K562 (cell line): Measurements from ENCODE around the gene TRIP12. TPM values are rescaled to one million over a fixed set of nuclear protein-coding genes. Genes with fewer than 3 reads are reported as not detected.

Experiments
- ATAC-seq: fragments of 200-7000 bp; cut with Tn5 transposase; 3 replicates; pipeline ENCODE4 v1.9.1; 2020; ENCODE audit warnings: moderate library complexity
- BruUV-seq: library from RNA; stranded (reverse); fragments of 400-500 nt; replicated peaks from 2 replicates; lab custom pipeline; 2021; lab: Mats Ljungman, UMichigan
- CTCF ChIA-PET: fragments of 300-600 bp; formaldehyde crosslinking; extraction: SDS; loops from one replicate; lab custom pipeline; 2021; ENCODE audit warnings: low intra/inter-chr PET ratio; lab: Yijun Ruan, JAX
- POLR2A ChIA-PET: fragments of 300-600, 350-650 bp; sonication (Branson Sonifier 250); formaldehyde crosslinking; extraction: SDS; loops from one replicate; lab custom pipeline; 2021; ENCODE audit warnings: antibody characterized with exemption, inconsistent platforms; lab: Yijun Ruan, JAX
- DNase-seq, 4 experiments: peaks; one replicate each; pipeline versions ENCODE4 v3.0.0 to v3.0.0-alpha.2; 2011 to 2018; ENCODE audit warnings: low spot score in 3 of 4, mixed read lengths in 3 of 4; ENCODE audit errors: extremely low read depth in 1 of 4
- FAIRE-seq: peaks from 2 replicates; lab custom pipeline; 2011; peaks lifted over from hg19 to GRCh38; lab: Jason Lieb, UNC
- H2AFZ ChIP-seq: 2 replicates; pipeline ENCODE4 v1.6.0; 2011; ENCODE audit warnings: low read depth, low read length, control low read depth, inconsistent platforms
- H3K27ac ChIP-seq: fragments of 200-600 bp; 3 replicates; pipeline ENCODE4 v1.8.0; 2011; ENCODE audit warnings: low read depth, mild to moderate bottlenecking, control low read depth, inconsistent platforms, low read length, moderate library complexity, mixed read lengths; ENCODE audit errors: extremely low read depth
- H3K27me3 ChIP-seq, 2 experiments: fragments of 300-600 bp in 1 of 2; 2 replicates in 1 of 2; 3 replicates in 1 of 2; pipeline versions ENCODE4 v1.6.0 to v1.8.0; 2011; ENCODE audit warnings: inconsistent platforms in 2 of 2, low read length in 2 of 2, mild to moderate bottlenecking in 1 of 2, mixed read lengths in 1 of 2, moderate library complexity in 1 of 2; ENCODE audit not compliant: control insufficient read depth in 2 of 2, insufficient read depth in 2 of 2
- H3K36me3 ChIP-seq: fragments of 300-600 bp; 3 replicates; pipeline ENCODE4 v1.8.0; 2011; ENCODE audit warnings: mild to moderate bottlenecking, low read length, inconsistent platforms; ENCODE audit not compliant: control insufficient read depth, insufficient read depth
- H3K4me1 ChIP-seq, 2 experiments: fragments of 200-600 bp in 1 of 2; replicated peaks in 1 of 2; 2 replicates in 1 of 2; 3 replicates in 1 of 2; pipeline versions ENCODE4 v1.5.1 to v1.8.0; 2011; ENCODE audit warnings: inconsistent platforms in 2 of 2, low read length in 2 of 2, mild to moderate bottlenecking in 1 of 2, mixed read lengths in 1 of 2, moderate library complexity in 1 of 2; ENCODE audit not compliant: control insufficient read depth in 2 of 2, insufficient read depth in 2 of 2
- H3K4me2 ChIP-seq: 2 replicates; pipeline ENCODE4 v1.6.1; 2011; ENCODE audit warnings: low read length, control low read depth, inconsistent platforms, mixed read lengths; ENCODE audit not compliant: insufficient read depth
- H3K4me3 ChIP-seq: fragments of 200-600 bp; sonication (generic), shearing (Covaris generic); 2 replicates; pipeline ENCODE4 v1.5.1; 2016; ENCODE audit warnings: control low read depth, inconsistent platforms
- H3K79me2 ChIP-seq: fragments of 200-600 bp; 3 replicates; pipeline ENCODE4 v1.8.0; 2011; ENCODE audit warnings: low read length, inconsistent platforms; ENCODE audit not compliant: control insufficient read depth, insufficient read depth
- H3K9ac ChIP-seq, 2 experiments: 2 replicates each; pipeline versions ENCODE4 v1.6.0 to v1.6.1; 2011; ENCODE audit warnings: low read depth in 2 of 2, low read length in 2 of 2, control low read depth in 1 of 2, inconsistent platforms in 1 of 2, mild to moderate bottlenecking in 1 of 2, mixed read lengths in 1 of 2; ENCODE audit not compliant: insufficient read depth in 1 of 2
- H3K9me1 ChIP-seq: one replicate; pipeline ENCODE4 v1.6.0; 2011; ENCODE audit warnings: inconsistent platforms, mild to moderate bottlenecking, low read length, moderate library complexity; ENCODE audit not compliant: control insufficient read depth, insufficient read depth
- H3K9me3 ChIP-seq: replicated peaks from 2 replicates; pipeline ENCODE4 v1.5.1; 2011; ENCODE audit warnings: low read depth, low read length, inconsistent platforms; ENCODE audit not compliant: control insufficient read depth, insufficient read depth
- H4K20me1 ChIP-seq: replicated peaks from 2 replicates; pipeline ENCODE4 v1.6.1; 2011; ENCODE audit warnings: low read length, inconsistent platforms, mixed read lengths; ENCODE audit not compliant: control insufficient read depth, insufficient read depth
- ATF7 ChIP-seq: fragments of 450-650 bp; IDR thresholded peaks from 2 replicates; pipeline ENCODE4 v1.7.1; 2014; ENCODE audit warnings: mild to moderate bottlenecking, moderate library complexity
- DDX20 ChIP-seq: fragments of 450-650 bp; IDR thresholded peaks from 2 replicates; pipeline ENCODE4 v1.6.1; 2016; ENCODE audit warnings: missing genetic modification characterization, low read depth, mild to moderate bottlenecking, missing compliant biosample characterization, moderate library complexity
- DNMT1 ChIP-seq: fragments of 450-650 bp; IDR thresholded peaks from 2 replicates; pipeline ENCODE4 v1.6.1; 2016; ENCODE audit warnings: antibody characterized with exemption, mild to moderate bottlenecking
- EP300 ChIP-seq: IDR thresholded peaks from 2 replicates; pipeline ENCODE4 v1.6.1; 2012; ENCODE audit warnings: low read length, improper control_type of control experiment
- FOXA3 ChIP-seq, 2 experiments: fragments of 450-650 bp in 1 of 2; sonication (generic) in 1 of 2; formaldehyde crosslinking; IDR thresholded peaks in 1 of 2; conservative IDR thresholded peaks in 1 of 2; 2 replicates each; pipeline versions ENCODE4 v1.4.0 to v1.8.0; 2020 to 2022; ENCODE audit warnings: mild to moderate bottlenecking in 2 of 2, missing genetic modification reagents in 1 of 2
- NCOA6 ChIP-seq: fragments of 450-650 bp; IDR thresholded peaks from 2 replicates; pipeline ENCODE4 v1.6.1; 2017; ENCODE audit warnings: mild to moderate bottlenecking
- SAFB ChIP-seq: fragments of 200-400 bp; formaldehyde crosslinking; IDR thresholded peaks from 2 replicates; pipeline ENCODE4 v1.6.1; 2017; ENCODE audit warnings: low read depth, low read length, borderline replicate concordance
- SMC3 ChIP-seq: conservative IDR thresholded peaks from 2 replicates; pipeline ENCODE4 v1.6.1; 2011; ENCODE audit warnings: low read depth, low read length, improper control_type of control experiment; ENCODE audit not compliant: insufficient read depth
- SRSF1 ChIP-seq: fragments of 200-400 bp; formaldehyde crosslinking; IDR thresholded peaks from 2 replicates; pipeline ENCODE4 v1.6.1; 2017; ENCODE audit warnings: mild to moderate bottlenecking, low read depth, low read length, moderate library complexity
- TBP ChIP-seq: optimal IDR thresholded peaks from 2 replicates; pipeline ENCODE3; 2011; ENCODE audit warnings: low read depth, low read length, improper control_type of control experiment
- ZNF347 ChIP-seq: fragments of 450-650 bp; formaldehyde crosslinking; IDR thresholded peaks from 2 replicates; pipeline ENCODE4 v1.4.0; 2020; ENCODE audit warnings: low read depth, mild to moderate bottlenecking, moderate library complexity
- ZNF75A ChIP-seq: fragments of 450-650 bp; formaldehyde crosslinking; IDR thresholded peaks from 2 replicates; pipeline ENCODE4 v1.4.0; 2020; ENCODE audit warnings: mild to moderate bottlenecking
- ZNF785 ChIP-seq: fragments of 250-450 bp; sonication (Bioruptor Pico); IDR thresholded peaks from 2 replicates; pipeline ENCODE4 v1.4.0; 2020; ENCODE audit warnings: mild to moderate bottlenecking
- ZSCAN32 ChIP-seq: fragments of 450-650 bp; formaldehyde crosslinking; IDR thresholded peaks from 2 replicates; pipeline ENCODE4 v1.4.0; 2020; ENCODE audit warnings: mild to moderate bottlenecking, moderate library complexity
- WGBS: fragments of 100-300 bp; shearing (Covaris generic); methylation state at CpG from one replicate; pipeline ENCODE4 v1.1.6; 2016; ENCODE audit warnings: low coverage, mixed read lengths; ENCODE audit not compliant: insufficient coverage; ENCODE audit errors: missing lambda C conversion rate; 5-methylcytosine and 5-hydroxymethylcytosine counted together
- in situ Hi-C: fragments of 300-500 bp; cut with MboI; formaldehyde crosslinking; loops from 4 replicates; pipeline ENCODE4 v1.15.0; 2018; ENCODE audit warnings: inconsistent platforms, mixed read lengths
- intact Hi-C: fragments of 100-400 bp; cut with micrococcal nuclease; formaldehyde crosslinking; loops from 2 replicates; pipeline ENCODE4 v1.14.2; 2022
- polyA plus RNA-seq, 8 experiments: library from polyadenylated mRNA; depleted of rRNA in 4 of 8; stranded (reverse) in 5 of 8; unstranded in 3 of 8; fragments of >200 nt; fragmentation: Nextera tagmentation in 2 of 8; fragmentation: Illumina TruSeq in 1 of 8; extraction: Ambion mirVana in 2 of 8; extraction: Trizol in 1 of 8; gene quantifications; 2 replicates each; pipeline versions ENCODE4 v1.2.1 to v1.2.3, GENCODE V29; 2011 to 2014; ENCODE audit warnings: inconsistent platforms in 1 of 8, missing spikeins in 1 of 8
- total RNA-seq, 7 experiments: library from RNA; depleted of rRNA in 6 of 7; stranded (reverse); fragments of >200 nt in 6 of 7; fragmentation: Illumina TruSeq in 2 of 7; extraction: Trizol in 2 of 7; gene quantifications; 2 replicates each; pipeline versions ENCODE4 v1.2.1 to v1.2.3, GENCODE V29; 2011 to 2021; ENCODE audit warnings: low replicate concordance in 1 of 7
- TF ChIP-seq, protein P1 (sequence below), 3 experiments: fragments of 200-800 bp in 1 of 3; fragments of 250-450 bp in 1 of 3; fragments of 450-650 bp in 1 of 3; sonication (Bioruptor Pico) in 1 of 3; sonication (Bioruptor generic) in 1 of 3; formaldehyde crosslinking in 1 of 3; IDR thresholded peaks; 2 replicates each; pipeline versions ENCODE4 v1.6.1 to v1.8.0; 2016 to 2022; ENCODE audit warnings: mild to moderate bottlenecking in 2 of 3, missing genetic modification characterization in 2 of 3, missing compliant biosample characterization in 1 of 3, moderate library complexity in 1 of 3
- TF ChIP-seq, protein P2 (sequence below): fragments of 250-450 bp; sonication (Bioruptor Pico); IDR thresholded peaks from 2 replicates; pipeline ENCODE4 v1.9.0; 2021; ENCODE audit warnings: mild to moderate bottlenecking, inconsistent platforms

TRIP12 gene
- total and polyA plus RNA-seq, 9 of the 15 experiments (the other 6 are each of a cell fraction or from before 2014, with no cell fraction given), result 15.2 to 131 (median 80.1) TPM

DNA sequence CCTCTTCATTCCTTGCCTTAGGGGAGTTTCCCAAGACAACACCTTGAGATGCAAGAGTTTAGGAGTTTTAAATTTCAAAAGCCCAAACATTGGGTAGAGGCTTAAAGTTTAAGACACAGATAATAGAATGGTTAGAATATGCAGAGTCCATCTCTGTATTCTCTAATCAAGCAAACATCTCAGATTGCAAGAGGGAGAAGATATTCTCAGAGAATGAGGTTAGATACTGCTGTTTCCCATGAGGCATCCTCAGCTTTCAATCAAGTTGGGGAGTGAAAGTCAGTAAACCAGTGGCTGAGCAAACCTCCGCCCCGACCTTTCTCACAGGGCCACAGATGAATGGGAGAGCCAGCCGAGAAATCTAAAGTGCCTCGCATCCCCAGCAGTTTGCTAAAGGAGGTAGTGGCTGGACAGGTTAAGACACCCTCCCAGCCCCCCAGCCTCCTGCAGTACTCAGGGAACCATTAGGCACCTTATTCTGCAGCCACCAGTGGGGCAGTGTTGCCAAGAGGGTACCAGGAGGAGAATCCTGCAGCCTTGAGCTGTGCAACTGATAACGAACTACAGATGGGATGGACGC is 30.5 kb upstream of the TRIP12 start:
- DNase-seq (no peak), ATAC-seq (no peak), FAIRE-seq (no peak)
- Histone ChIP-seq H3K4me3 (no peak overlapping the region), H3K27me3 (no peaks in the 10 kb centered on the region), H3K9me1 (no peaks in the 10 kb centered on the region), H3K79me2 (no peaks in the 10 kb centered on the region), H2AFZ (no peak overlapping the region), H3K36me3 (no peaks in the 10 kb centered on the region), H4K20me1 (no peaks in the 10 kb centered on the region), H3K4me1 (no peaks in the 10 kb centered on the region), H3K4me2 (no peak overlapping the region), H3K27ac (no peak overlapping the region), H3K9ac (no peak overlapping the region), H3K9me3 (no peaks in the 10 kb centered on the region)
- intact Hi-C loops, result no loop called here
- in situ Hi-C loops, result no loop called here
- CTCF ChIA-PET, result no interaction called here
- BruUV-seq, result no TSS peak
- 47% methylated on average over 6 of the region's 6 CpGs for WGBS
- POLR2A ChIA-PET, result no interaction called here
- TF ChIP-seq, protein P1, sequence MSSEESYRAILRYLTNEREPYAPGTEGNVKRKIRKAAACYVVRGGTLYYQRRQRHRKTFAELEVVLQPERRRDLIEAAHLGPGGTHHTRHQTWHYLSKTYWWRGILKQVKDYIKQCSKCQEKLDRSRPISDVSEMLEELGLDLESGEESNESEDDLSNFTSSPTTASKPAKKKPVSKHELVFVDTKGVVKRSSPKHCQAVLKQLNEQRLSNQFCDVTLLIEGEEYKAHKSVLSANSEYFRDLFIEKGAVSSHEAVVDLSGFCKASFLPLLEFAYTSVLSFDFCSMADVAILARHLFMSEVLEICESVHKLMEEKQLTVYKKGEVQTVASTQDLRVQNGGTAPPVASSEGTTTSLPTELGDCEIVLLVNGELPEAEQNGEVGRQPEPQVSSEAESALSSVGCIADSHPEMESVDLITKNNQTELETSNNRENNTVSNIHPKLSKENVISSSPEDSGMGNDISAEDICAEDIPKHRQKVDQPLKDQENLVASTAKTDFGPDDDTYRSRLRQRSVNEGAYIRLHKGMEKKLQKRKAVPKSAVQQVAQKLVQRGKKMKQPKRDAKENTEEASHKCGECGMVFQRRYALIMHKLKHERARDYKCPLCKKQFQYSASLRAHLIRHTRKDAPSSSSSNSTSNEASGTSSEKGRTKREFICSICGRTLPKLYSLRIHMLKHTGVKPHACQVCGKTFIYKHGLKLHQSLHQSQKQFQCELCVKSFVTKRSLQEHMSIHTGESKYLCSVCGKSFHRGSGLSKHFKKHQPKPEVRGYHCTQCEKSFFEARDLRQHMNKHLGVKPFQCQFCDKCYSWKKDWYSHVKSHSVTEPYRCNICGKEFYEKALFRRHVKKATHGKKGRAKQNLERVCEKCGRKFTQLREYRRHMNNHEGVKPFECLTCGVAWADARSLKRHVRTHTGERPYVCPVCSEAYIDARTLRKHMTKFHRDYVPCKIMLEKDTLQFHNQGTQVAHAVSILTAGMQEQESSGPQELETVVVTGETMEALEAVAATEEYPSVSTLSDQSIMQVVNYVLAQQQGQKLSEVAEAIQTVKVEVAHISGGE (CRISPR knock-in tag; IDR thresholded peaks at IDR 0.05), result no peak
- TF ChIP-seq ZNF347 (CRISPR knock-in tag) (no peak), EP300 (no peak), FOXA3 (CRISPR knock-in tag; conservative IDR thresholded peaks at IDR 0.05 in 1 of 2, IDR thresholded peaks at IDR 0.05 in 1 of 2) (no peak), ZNF785 (CRISPR knock-in tag) (no peak), TBP (no peak), SMC3 (no peak), DNMT1 (no peak), SRSF1 (no peak), ATF7 (no peak), ZSCAN32 (CRISPR knock-in tag) (no peak), NCOA6 (no peak), DDX20 (no peak), ZNF75A (CRISPR knock-in tag) (no peak), SAFB (no peak)
- TF ChIP-seq, protein P2, sequence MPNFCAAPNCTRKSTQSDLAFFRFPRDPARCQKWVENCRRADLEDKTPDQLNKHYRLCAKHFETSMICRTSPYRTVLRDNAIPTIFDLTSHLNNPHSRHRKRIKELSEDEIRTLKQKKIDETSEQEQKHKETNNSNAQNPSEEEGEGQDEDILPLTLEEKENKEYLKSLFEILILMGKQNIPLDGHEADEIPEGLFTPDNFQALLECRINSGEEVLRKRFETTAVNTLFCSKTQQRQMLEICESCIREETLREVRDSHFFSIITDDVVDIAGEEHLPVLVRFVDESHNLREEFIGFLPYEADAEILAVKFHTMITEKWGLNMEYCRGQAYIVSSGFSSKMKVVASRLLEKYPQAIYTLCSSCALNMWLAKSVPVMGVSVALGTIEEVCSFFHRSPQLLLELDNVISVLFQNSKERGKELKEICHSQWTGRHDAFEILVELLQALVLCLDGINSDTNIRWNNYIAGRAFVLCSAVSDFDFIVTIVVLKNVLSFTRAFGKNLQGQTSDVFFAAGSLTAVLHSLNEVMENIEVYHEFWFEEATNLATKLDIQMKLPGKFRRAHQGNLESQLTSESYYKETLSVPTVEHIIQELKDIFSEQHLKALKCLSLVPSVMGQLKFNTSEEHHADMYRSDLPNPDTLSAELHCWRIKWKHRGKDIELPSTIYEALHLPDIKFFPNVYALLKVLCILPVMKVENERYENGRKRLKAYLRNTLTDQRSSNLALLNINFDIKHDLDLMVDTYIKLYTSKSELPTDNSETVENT (CRISPR knock-in tag), result no peak
